ENCODE results near the gene CREB3L1. TPM values are rescaled to one million over a fixed set of nuclear protein-coding genes. Genes with fewer than 3 reads are reported as not detected.

The CREB3L1 gene
- total and polyA plus RNA-seq, 2 of the 13 experiments (the other 11 are each of a cell fraction or from before 2014, with no cell fraction given) = not detected

DNA sequence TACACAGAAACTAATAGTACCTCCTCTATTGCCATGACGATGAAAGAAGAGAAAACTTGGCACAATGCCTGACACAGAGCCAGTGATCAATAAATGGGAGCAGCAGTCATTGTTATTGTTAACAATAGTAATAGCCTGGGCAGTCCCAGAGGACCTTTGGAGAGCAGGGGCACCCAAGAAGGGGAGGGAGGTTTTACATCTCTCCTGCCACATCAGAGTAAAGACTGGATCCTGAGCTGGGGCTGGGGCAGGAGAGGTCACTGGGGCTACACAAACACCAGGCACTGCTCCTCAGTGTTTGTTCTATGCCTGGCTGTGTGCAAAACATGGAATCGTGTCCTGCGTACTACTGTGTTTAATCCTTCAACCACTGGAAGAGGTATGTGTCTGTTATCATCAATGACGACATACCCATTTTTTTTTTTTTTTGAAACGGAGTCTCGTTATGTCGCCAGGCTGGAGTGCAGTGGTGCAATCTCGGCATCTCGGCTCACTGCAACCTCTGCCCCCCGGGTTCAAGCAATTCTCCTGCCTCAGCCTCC lies 25.0 kb upstream of the CREB3L1 start:
- H3K27me3 ChIP-seq (ENCODE audit: control insufficient read depth in 1 of 2, insufficient read depth in 2 of 2, low read length in 2 of 2) = peaks cover 7 to 31% of the 10 kb centered on the region in 2 experiments; a peak in 3 of 5 replicates
- H3K36me3 ChIP-seq (replicated peaks in 1 of 2; ENCODE audit: control insufficient read depth in 1 of 2, insufficient read depth in 2 of 2, low read length in 2 of 2) = no peaks in the 10 kb centered on the region
- no peak overlapping the region for H2AFZ ChIP-seq (ENCODE audit: low read length)
- BruUV-seq (replicated peaks) = no TSS peak
- 1% methylated on average over 10 of the region's 10 CpGs for WGBS (ENCODE audit: low lambda C conversion rate)
- peak overlapping the region; percentile 78 for H3K4me2 ChIP-seq (ENCODE audit: low read depth, low read length)
- ChIA-PET POLR2A (interaction anchor here (0.9 to 2.1 kb wide), 4 partner anchors 9 to 22 kb away, joined by 3 to 36 read pairs (median 5); no protein-coding TSS in a partner anchor), CTCF (ENCODE audit: low intra/inter-chr PET ratio, low total read pairs) (no interaction called here)
- H3K9me3 ChIP-seq (ENCODE audit: low read length) = no peaks in the 10 kb centered on the region
- H4K20me1 ChIP-seq (ENCODE audit: insufficient read depth, low read length) = no peaks in the 10 kb centered on the region
- H3K9ac ChIP-seq (ENCODE audit: insufficient read depth, low read depth, low read length) = no peak overlapping the region
- ATAC-seq (peak; percentile 93), FAIRE-seq (peak; percentile 90), DNase-seq (ENCODE audit: low spot score) (peak; percentile 89)
- in situ Hi-C loops (cut with HindIII; ENCODE audit: extremely low pct_ligation_motif_present, low pct_unique_long_range_greater_than_20kb) = loop anchor here (5.0 kb wide), 1 partner anchor 45 kb away; no protein-coding TSS in a partner anchor
- no peak overlapping the region for H3K27ac ChIP-seq (ENCODE audit: extremely low read length, insufficient read depth, low read length)
- peaks cover 57% of the 10 kb centered on the region for H3K4me1 ChIP-seq (ENCODE audit: insufficient read depth, low read length)
- intact Hi-C loops (cut with micrococcal nuclease; ENCODE audit: unreplicated experiment) = loop anchor here (1.0 to 2.0 kb wide), 2 partner anchors 20 to 56 kb away; no protein-coding TSS in a partner anchor
- no peak overlapping the region for H3K4me3 ChIP-seq (replicated peaks in 1 of 3; ENCODE audit: insufficient read depth in 1 of 3, low read depth in 2 of 3, low read length in 3 of 3)
- no peaks in the 10 kb centered on the region for H3K79me2 ChIP-seq (ENCODE audit: insufficient read depth, low read length)
- TF ChIP-seq GATAD1 (CRISPR knock-in tag; IDR thresholded peaks at IDR 0.05) = no peak
- TF ChIP-seq AHDC1 (CRISPR knock-in tag; IDR thresholded peaks at IDR 0.05; ENCODE audit: borderline replicate concordance) = 0 out of 2 replicates have a peak, but pooled peaks have one; percentile 25
- TF ChIP-seq PCBP2 (optimal IDR thresholded peaks at IDR 0.05; ENCODE audit: low read depth, low read length, poor library complexity, severe bottlenecking) = no peak
- peak; percentile 53; the same call in 1 of the 2 replicates for TF ChIP-seq TBX2 (CRISPR knock-in tag; IDR thresholded peaks at IDR 0.05; ENCODE audit: borderline replicate concordance)
- TF ChIP-seq ZNF646 (CRISPR knock-in tag; IDR thresholded peaks at IDR 0.05) = peak; percentile 27; the same call in 1 of the 2 replicates
- no peak for TF ChIP-seq ZNF234 (CRISPR knock-in tag; conservative IDR thresholded peaks at IDR 0.05)
- TF ChIP-seq NR2F1 (CRISPR knock-in tag; IDR thresholded peaks at IDR 0.05) = peak; percentile 84 to 93; a peak in 3 of 4 replicates
- TF ChIP-seq CREM (IDR thresholded peaks at IDR 0.05) = peak; percentile 36; the same call in 1 of the 2 replicates
- no peak for TF ChIP-seq CREM (CRISPR knock-in tag; IDR thresholded peaks at IDR 0.05)
- TF ChIP-seq ZNF792 (CRISPR knock-in tag; IDR thresholded peaks at IDR 0.05) = 0 out of 2 replicates have a peak, but pooled peaks have one; percentile 31
